GM12892 (cell line): Measurements from ENCODE around the gene MZT2A.
"Not testable (repeated sequence)": the region's sequence is repeated elsewhere in the genome, so short reads cannot be mapped to it uniquely, and the experiment has no call there.

Experiments used
- POLR2A ChIP-seq: IDR thresholded peaks from 2 replicates; pipeline ENCODE4 v1.6.1; 2011; ENCODE audit warnings: low read depth, low read length, control low read depth
- POLR2AphosphoS5 ChIP-seq: IDR thresholded peaks from 2 replicates; pipeline ENCODE4 v1.6.1; 2011; ENCODE audit warnings: low read depth, low read length, control low read depth
- TAF1 ChIP-seq: IDR thresholded peaks from 2 replicates; pipeline ENCODE4 v1.6.1; 2011; ENCODE audit warnings: low read depth, mild to moderate bottlenecking, control low read depth, low read length, borderline replicate concordance

DNA sequence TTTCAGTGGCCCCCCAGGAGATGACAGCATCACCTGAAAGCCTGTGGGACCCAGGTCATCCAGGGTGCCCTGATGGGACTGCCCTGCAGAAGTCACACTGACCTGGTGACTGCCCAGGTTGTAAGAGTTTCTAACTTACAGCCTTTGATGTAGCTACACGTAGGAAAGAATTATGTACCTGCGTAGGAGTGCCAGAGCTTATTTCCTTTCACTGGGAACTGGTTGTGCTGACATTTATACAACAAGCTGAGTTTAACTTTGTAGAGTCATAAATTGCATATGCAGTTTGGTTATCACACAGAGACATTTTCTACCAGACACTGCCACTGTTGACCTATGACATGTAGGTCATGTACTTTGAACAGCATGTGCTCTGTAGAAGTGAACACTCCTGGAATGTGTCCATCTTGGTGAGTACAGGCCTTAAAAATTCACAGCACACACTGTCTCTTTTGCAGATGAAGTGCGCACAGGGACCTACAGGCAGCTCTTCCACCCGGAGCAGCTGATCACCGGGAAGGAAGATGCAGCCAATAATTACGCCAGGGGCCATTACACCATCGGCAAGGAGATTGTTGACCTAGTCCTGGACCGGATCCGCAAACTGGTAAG lies 13.2 kb downstream of the MZT2A start:
- not testable (repeated sequence) for TF ChIP-seq POLR2AphosphoS5, POLR2A, TAF1
